HG02852 (cell line): ENCODE measurements around the gene DMRT2.

Experiments used
- ATAC-seq: cut with Tn5 transposase; IDR thresholded peaks from one replicate; pipeline ENCODE4 v1.9.1; 2021; ENCODE audit warnings: mild to moderate bottlenecking, moderate library complexity; ENCODE audit not compliant: unreplicated experiment

The DMRT2 gene

GRCh38 chr9:1086517-1086916 is 36.4 kb downstream of the DMRT2 start:
- no peak for ATAC-seq

GRCh38 chr9:1087120-1087881 is 37.1 kb downstream of the DMRT2 start:
- ATAC-seq = no peak

- no peak for ATAC-seq
Observed at GRCh38 chr9:1094749-1095148, 44.6 kb downstream of the DMRT2 start.

- ATAC-seq = no peak
Observed at GRCh38 chr9:1096155-1096964, 46.2 kb downstream of the DMRT2 start.

GRCh38 chr9:1098551-1098950 is 48.4 kb downstream of the DMRT2 start:
- no peak for ATAC-seq

- no peak for ATAC-seq
Observed at GRCh38 chr9:1100201-1100600, 50.0 kb downstream of the DMRT2 start.

- ATAC-seq = no peak
Observed at GRCh38 chr9:1100945-1101344, 50.8 kb downstream of the DMRT2 start.

GRCh38 chr9:1101846-1102641 is 51.9 kb downstream of the DMRT2 start:
- no peak for ATAC-seq

GRCh38 chr9:1102642-1102970 is 52.4 kb downstream of the DMRT2 start:
- ATAC-seq = no peak
